Measurements from ENCODE around the gene DPEP2NB. TPM values are rescaled to one million over a fixed set of nuclear protein-coding genes. Genes with fewer than 3 reads are reported as not detected.

The DPEP2NB gene
- total and polyA plus RNA-seq, 2 donors (not counting 1 experiment from before 2014, with no cell fraction given), result not detected

GRCh38 chr16:67969254-67970039 lies 46.3 kb downstream of the DPEP2NB start:
- Histone ChIP-seq H3K79me2 (ENCODE audit: control insufficient read depth, insufficient read depth, low read length) (peaks cover 38% of the 10 kb centered on the region), H3K27ac (ENCODE audit: insufficient read depth, low read length) (no peak overlapping the region), H3K4me2 (ENCODE audit: extremely low read depth, insufficient read depth, low read length) (peak overlapping the region; percentile 99), H3K4me1 (ENCODE audit: control insufficient read depth, extremely low read depth, insufficient read depth, low read length) (peaks cover 22% of the 10 kb centered on the region), H2AFZ (ENCODE audit: low read length) (peak overlapping the region; percentile 90), H3K36me3 (ENCODE audit: control insufficient read depth, insufficient read depth, low read length) (peaks cover 4% of the 10 kb centered on the region), H3K4me3 (replicated peaks in 1 of 4; ENCODE audit: control extremely low read depth in 1 of 4, insufficient read depth in 1 of 4, low read depth in 3 of 4, low read length in 4 of 4) (peak overlapping the region; percentile 44 to 99 (median 74)), H3K9ac (ENCODE audit: insufficient read depth, low read length) (peak overlapping the region; percentile 92), H4K20me1 (ENCODE audit: control insufficient read depth, extremely low read depth, insufficient read depth, low read length) (no peaks in the 10 kb centered on the region), H3K27me3 (ENCODE audit: control insufficient read depth, insufficient read depth, low read length) (no peaks in the 10 kb centered on the region), H3K9me3 (ENCODE audit: control insufficient read depth, insufficient read depth, low read depth, low read length) (no peaks in the 10 kb centered on the region)
- TF ChIP-seq EZH2 (IDR thresholded peaks at IDR 0.05; ENCODE audit: low read length, missing control alignments) (no peak), CTCF (conservative IDR thresholded peaks at IDR 0.05 in 1 of 2, IDR thresholded peaks at IDR 0.05 in 1 of 2; ENCODE audit: low read depth in 1 of 2, low read length in 2 of 2) (no peak)
- DNase-seq (ENCODE audit: low read depth in 2 of 2), result no peak

- Histone ChIP-seq H3K4me3 (replicated peaks in 1 of 4; ENCODE audit: control extremely low read depth in 1 of 4, insufficient read depth in 1 of 4, low read depth in 3 of 4, low read length in 4 of 4) (peak within 1 kb of the TSS; percentile 44 to 99 (median 84)), H3K9me3 (ENCODE audit: control insufficient read depth, insufficient read depth, low read depth, low read length) (no peaks in the 10 kb centered on the region), H3K4me2 (ENCODE audit: extremely low read depth, insufficient read depth, low read length) (peak within 1 kb of the TSS; percentile 99), H3K79me2 (ENCODE audit: control insufficient read depth, insufficient read depth, low read length) (peaks cover 46% of the 10 kb centered on the region), H3K9ac (ENCODE audit: insufficient read depth, low read length) (peak within 1 kb of the TSS; percentile 92), H3K36me3 (ENCODE audit: control insufficient read depth, insufficient read depth, low read length) (peaks cover 5% of the 10 kb centered on the region), H4K20me1 (ENCODE audit: control insufficient read depth, extremely low read depth, insufficient read depth, low read length) (no peaks in the 10 kb centered on the region), H3K27ac (ENCODE audit: insufficient read depth, low read length) (peak within 1 kb of the TSS; percentile 85), H3K4me1 (ENCODE audit: control insufficient read depth, extremely low read depth, insufficient read depth, low read length) (peaks cover 25% of the 10 kb centered on the region), H2AFZ (ENCODE audit: low read length) (peak within 1 kb of the TSS; percentile 90), H3K27me3 (ENCODE audit: control insufficient read depth, insufficient read depth, low read length) (no peaks in the 10 kb centered on the region)
- DNase-seq (ENCODE audit: low read depth in 2 of 2), result peak; percentile 72 to 76
- TF ChIP-seq EZH2 (IDR thresholded peaks at IDR 0.05; ENCODE audit: low read length, missing control alignments), result no peak
- TF ChIP-seq CTCF (conservative IDR thresholded peaks at IDR 0.05 in 1 of 2, IDR thresholded peaks at IDR 0.05 in 1 of 2; ENCODE audit: low read depth in 1 of 2, low read length in 2 of 2), result no peak
Observed at GRCh38 chr16:67968400-67969253, 47.1 kb downstream of the DPEP2NB start, which contains the start of gene SLC12A4. Gene SLC12A4 (minus strand): TSS chr16:67968637. CDS start chr16:67968553, 84 bp downstream.

DNA sequence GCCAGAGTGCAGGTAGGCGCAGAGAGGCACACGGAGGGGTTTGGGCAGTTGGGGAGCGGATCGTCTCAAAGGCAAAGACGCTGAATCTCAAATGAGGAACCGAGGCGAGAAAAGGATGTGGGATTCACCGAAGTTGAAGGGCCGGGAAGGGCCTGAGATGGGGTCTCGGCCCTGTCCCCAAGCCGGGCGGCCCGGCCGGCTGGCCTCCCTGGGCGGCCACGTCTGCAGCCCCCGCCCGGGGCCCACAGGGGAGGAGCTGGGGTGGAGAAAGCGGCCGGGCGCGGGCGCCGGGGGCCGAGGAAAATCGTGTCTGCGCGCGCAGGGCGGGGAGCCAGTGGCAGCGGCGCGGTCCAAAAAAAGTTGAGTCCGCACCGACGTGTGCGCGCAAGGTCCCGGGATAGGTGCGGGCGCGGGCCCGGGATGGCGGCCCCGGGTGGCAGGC lies 47.7 kb downstream of the DPEP2NB start:
- H3K79me2 ChIP-seq (ENCODE audit: control insufficient read depth, insufficient read depth, low read length), result peaks cover 52% of the 10 kb centered on the region

More for the DNA sequence above, 47.7 kb downstream of the DPEP2NB start:
- no peak for TF ChIP-seq CTCF (conservative IDR thresholded peaks at IDR 0.05 in 1 of 2, IDR thresholded peaks at IDR 0.05 in 1 of 2; ENCODE audit: low read depth in 1 of 2, low read length in 2 of 2)
- no peak for TF ChIP-seq EZH2 (IDR thresholded peaks at IDR 0.05; ENCODE audit: low read length, missing control alignments)
- Histone ChIP-seq H3K27me3 (ENCODE audit: control insufficient read depth, insufficient read depth, low read length) (no peaks in the 10 kb centered on the region), H3K9me3 (ENCODE audit: control insufficient read depth, insufficient read depth, low read depth, low read length) (no peaks in the 10 kb centered on the region), H3K4me3 (replicated peaks in 1 of 4; ENCODE audit: control extremely low read depth in 1 of 4, insufficient read depth in 1 of 4, low read depth in 3 of 4, low read length in 4 of 4) (peak overlapping the region; percentile 44 to 99 (median 84)), H4K20me1 (ENCODE audit: control insufficient read depth, extremely low read depth, insufficient read depth, low read length) (no peaks in the 10 kb centered on the region), H3K4me2 (ENCODE audit: extremely low read depth, insufficient read depth, low read length) (peak overlapping the region; percentile 91), H3K4me1 (ENCODE audit: control insufficient read depth, extremely low read depth, insufficient read depth, low read length) (peaks cover 25% of the 10 kb centered on the region), H3K9ac (ENCODE audit: insufficient read depth, low read length) (peak overlapping the region; percentile 92), H3K27ac (ENCODE audit: insufficient read depth, low read length) (peak overlapping the region; percentile 85), H2AFZ (ENCODE audit: low read length) (no peak overlapping the region), H3K36me3 (ENCODE audit: control insufficient read depth, insufficient read depth, low read length) (peaks cover 5% of the 10 kb centered on the region)
- DNase-seq (ENCODE audit: low read depth in 2 of 2), result peak; percentile 35 to 39
